Smooth muscle cell (in vitro differentiated cells): ENCODE results near the gene BCDIN3D. TPM values are rescaled to one million over a fixed set of nuclear protein-coding genes. Genes with fewer than 3 reads are reported as not detected.
"Not testable (repeated sequence)": the region's sequence is repeated elsewhere in the genome, so short reads cannot be mapped to it uniquely, and the experiment has no call there.

Experiments
- DNase-seq: peaks from one replicate; lab custom pipeline; 2025; ENCODE audit not compliant: unreplicated experiment; lab: John Stamatoyannopoulos, UW
- H2AFZ ChIP-seq: fragments of 200-600 bp; sonication (generic); 2 replicates; pipeline ENCODE4 v1.6.0; 2016; ENCODE audit warnings: antibody characterized with exemption, low read depth, mild to moderate bottlenecking
- H3F3A ChIP-seq: fragments of 200-600 bp; sonication (generic); 2 replicates; pipeline ENCODE4 v1.6.0; 2017; ENCODE audit warnings: antibody characterized with exemption, low read depth
- H3K27ac ChIP-seq: fragments of 200-600 bp; sonication (generic); 2 replicates; pipeline ENCODE4 v1.5.1; 2016; ENCODE audit warnings: low read depth, mild to moderate bottlenecking
- H3K27me3 ChIP-seq: fragments of 200-600 bp; sonication (generic); 2 replicates; pipeline ENCODE4 v1.6.1; 2016; ENCODE audit warnings: low read depth, mild to moderate bottlenecking
- H3K36me3 ChIP-seq: fragments of 200-600 bp; sonication (generic); 2 replicates; pipeline ENCODE4 v1.5.1; 2016; ENCODE audit warnings: low read depth
- H3K4me1 ChIP-seq: fragments of 200-600 bp; sonication (generic); 2 replicates; pipeline ENCODE4 v1.5.1; 2016; ENCODE audit warnings: low read depth
- H3K4me2 ChIP-seq: fragments of 200-600 bp; sonication (generic); 2 replicates; pipeline ENCODE4 v1.6.0; 2016; ENCODE audit warnings: mild to moderate bottlenecking
- H3K4me3 ChIP-seq: fragments of 200-600 bp; sonication (generic); 2 replicates; pipeline ENCODE4 v1.5.1; 2016; ENCODE audit warnings: mild to moderate bottlenecking
- H3K79me2 ChIP-seq: fragments of 200-600 bp; sonication (generic); 2 replicates; pipeline ENCODE4 v1.6.0; 2016; ENCODE audit warnings: low read depth, mild to moderate bottlenecking
- H3K9ac ChIP-seq: fragments of 200-600 bp; sonication (generic); 2 replicates; pipeline ENCODE4 v1.6.0; 2016; ENCODE audit warnings: low read depth
- H3K9me3 ChIP-seq: fragments of 200-600 bp; sonication (generic); replicated peaks from 2 replicates; pipeline ENCODE4 v1.5.1; 2016; ENCODE audit warnings: low read depth
- H4K20me1 ChIP-seq: fragments of 200-600 bp; sonication (generic); 2 replicates; pipeline ENCODE4 v1.6.0; 2016; ENCODE audit warnings: low read depth
- WGBS: methylation state at CpG from one replicate; pipeline ENCODE4 v1.1.7; 2016; ENCODE audit warnings: low lambda C conversion rate; 5-methylcytosine and 5-hydroxymethylcytosine counted together
- polyA plus RNA-seq: library from polyadenylated mRNA; unstranded; fragments of >200 nt; fragmentation: Nextera tagmentation; extraction: Ambion mirVana; gene quantifications from 2 replicates; pipeline ENCODE4 v1.2.1, GENCODE V29; 2016
- total RNA-seq: library from RNA; depleted of rRNA; stranded (reverse); fragments of >200 nt; gene quantifications from 2 replicates; pipeline ENCODE4 v1.2.3, GENCODE V29; 2014
- TF ChIP-seq, protein P1 (sequence below): fragments of 200-600 bp; sonication (generic); IDR thresholded peaks from 2 replicates; pipeline ENCODE4 v1.5.1; 2017; ENCODE audit warnings: borderline replicate concordance, mild to moderate bottlenecking, antibody characterized with exemption; ENCODE audit not compliant: insufficient read depth, poor library complexity, severe bottlenecking

The BCDIN3D gene
- total and polyA plus RNA-seq, 2 experiments from 2014 or later, result 2.9 to 3.4 TPM

GRCh38 chr12:49874142-49874897, 31.4 kb upstream of the BCDIN3D start:
- no peak for DNase-seq
- Histone ChIP-seq H3K36me3 (no peaks in the 10 kb centered on the region), H3K4me3 (no peak overlapping the region), H3K4me2 (peak overlapping the region; percentile 29), H3K27me3 (no peaks in the 10 kb centered on the region), H4K20me1 (no peaks in the 10 kb centered on the region), H3K79me2 (no peaks in the 10 kb centered on the region), H3K9me3 (no peaks in the 10 kb centered on the region), H3F3A (peaks cover 19% of the 10 kb centered on the region), H3K9ac (no peak overlapping the region), H3K4me1 (no peaks in the 10 kb centered on the region), H3K27ac (no peak overlapping the region), H2AFZ (no peak overlapping the region)
- TF ChIP-seq, protein P1, sequence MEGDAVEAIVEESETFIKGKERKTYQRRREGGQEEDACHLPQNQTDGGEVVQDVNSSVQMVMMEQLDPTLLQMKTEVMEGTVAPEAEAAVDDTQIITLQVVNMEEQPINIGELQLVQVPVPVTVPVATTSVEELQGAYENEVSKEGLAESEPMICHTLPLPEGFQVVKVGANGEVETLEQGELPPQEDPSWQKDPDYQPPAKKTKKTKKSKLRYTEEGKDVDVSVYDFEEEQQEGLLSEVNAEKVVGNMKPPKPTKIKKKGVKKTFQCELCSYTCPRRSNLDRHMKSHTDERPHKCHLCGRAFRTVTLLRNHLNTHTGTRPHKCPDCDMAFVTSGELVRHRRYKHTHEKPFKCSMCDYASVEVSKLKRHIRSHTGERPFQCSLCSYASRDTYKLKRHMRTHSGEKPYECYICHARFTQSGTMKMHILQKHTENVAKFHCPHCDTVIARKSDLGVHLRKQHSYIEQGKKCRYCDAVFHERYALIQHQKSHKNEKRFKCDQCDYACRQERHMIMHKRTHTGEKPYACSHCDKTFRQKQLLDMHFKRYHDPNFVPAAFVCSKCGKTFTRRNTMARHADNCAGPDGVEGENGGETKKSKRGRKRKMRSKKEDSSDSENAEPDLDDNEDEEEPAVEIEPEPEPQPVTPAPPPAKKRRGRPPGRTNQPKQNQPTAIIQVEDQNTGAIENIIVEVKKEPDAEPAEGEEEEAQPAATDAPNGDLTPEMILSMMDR, result no peak
- 63% methylated on average over 12 of the region's 12 CpGs for WGBS

- H3K9me3 ChIP-seq, result no peaks in the 10 kb centered on the region
- TF ChIP-seq, protein P1, result no peak
- peaks cover 11% of the 10 kb centered on the region for H3F3A ChIP-seq
- H3K4me2 ChIP-seq, result no peak overlapping the region
- H2AFZ ChIP-seq, result no peak overlapping the region
- no peak overlapping the region for H3K27ac ChIP-seq
- H3K27me3 ChIP-seq, result no peaks in the 10 kb centered on the region
- 97% methylated on average over 3 of the region's 3 CpGs for WGBS
- H3K4me3 ChIP-seq, result no peak overlapping the region
- no peaks in the 10 kb centered on the region for H3K4me1 ChIP-seq
- H3K79me2 ChIP-seq, result no peaks in the 10 kb centered on the region
- no peaks in the 10 kb centered on the region for H3K36me3 ChIP-seq
- no peaks in the 10 kb centered on the region for H4K20me1 ChIP-seq
- no peak for DNase-seq
- H3K9ac ChIP-seq, result no peak overlapping the region
Measured at GRCh38 chr12:49873361-49873934, 30.5 kb upstream of the BCDIN3D start.

GRCh38 chr12:49872781-49873181, 29.9 kb upstream of the BCDIN3D start:
- Histone ChIP-seq H3K9me3 (no peaks in the 10 kb centered on the region), H3K79me2 (no peaks in the 10 kb centered on the region), H4K20me1 (no peaks in the 10 kb centered on the region), H3K4me2 (no peak overlapping the region), H2AFZ (no peak overlapping the region), H3K4me3 (no peak overlapping the region), H3K4me1 (no peaks in the 10 kb centered on the region), H3K27me3 (no peaks in the 10 kb centered on the region), H3F3A (peaks cover 13% of the 10 kb centered on the region), H3K9ac (no peak overlapping the region), H3K36me3 (no peaks in the 10 kb centered on the region), H3K27ac (no peak overlapping the region)
- TF ChIP-seq, protein P1, result no peak
- WGBS, result 89% methylated on average over 6 of the region's 6 CpGs
- DNase-seq, result no peak

- Histone ChIP-seq H3K9me3 (no peaks in the 10 kb centered on the region), H3K4me2 (no peak overlapping the region), H3K27me3 (no peaks in the 10 kb centered on the region), H4K20me1 (no peaks in the 10 kb centered on the region), H3K27ac (peak overlapping the region; percentile 65), H3K4me1 (no peaks in the 10 kb centered on the region), H3K4me3 (no peak overlapping the region), H3K36me3 (no peaks in the 10 kb centered on the region), H3K79me2 (no peaks in the 10 kb centered on the region), H3F3A (peaks cover 14% of the 10 kb centered on the region), H2AFZ (no peak overlapping the region), H3K9ac (no peak overlapping the region)
- no peak for DNase-seq
- TF ChIP-seq, protein P1, result no peak
- WGBS, result 94% methylated on average over 5 of the region's 5 CpGs
Measured at GRCh38 chr12:49872381-49872780, 29.5 kb upstream of the BCDIN3D start.

DNA sequence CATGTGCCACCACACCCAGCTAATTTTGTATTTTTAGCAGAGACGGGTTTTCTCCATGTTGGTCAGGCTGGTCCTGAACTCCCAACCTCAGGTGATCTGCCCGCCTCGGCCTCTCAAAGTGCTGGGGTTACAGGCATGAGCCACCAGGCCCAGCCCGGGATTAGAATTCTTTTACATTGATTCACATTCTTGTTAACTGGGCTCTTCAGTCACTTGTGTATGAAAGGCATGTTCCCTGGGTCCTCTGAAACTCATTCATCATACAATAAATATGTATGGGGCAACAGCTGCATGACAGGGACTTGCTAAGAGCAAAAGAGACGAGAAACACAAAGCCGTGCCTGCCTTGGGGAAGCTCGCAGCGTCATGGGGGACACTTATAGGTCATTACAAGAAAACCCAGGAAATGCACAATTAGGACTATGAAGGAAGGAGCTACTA, 28.9 kb upstream of the BCDIN3D start:
- peaks cover 14% of the 10 kb centered on the region for H3F3A ChIP-seq
- not testable (repeated sequence) for DNase-seq, H3K4me2 ChIP-seq, H3K79me2 ChIP-seq, H3K4me3 ChIP-seq, H3K9ac ChIP-seq, H3K4me1 ChIP-seq, H2AFZ ChIP-seq, H3K36me3 ChIP-seq, H4K20me1 ChIP-seq, H3K9me3 ChIP-seq, H3K27me3 ChIP-seq
- H3K27ac ChIP-seq, result peak overlapping the region; percentile 65
- 32% methylated on average over 8 of the region's 8 CpGs for WGBS
